ENCODE results near the gene RCN2.

Gene RCN2

GRCh38 chr15:76961268-76962011, 29.9 kb downstream of the RCN2 start:
- Histone ChIP-seq H3K9me3 (ENCODE audit: insufficient read depth, low read length, severe bottlenecking) (no peaks in the 10 kb centered on the region), H3K4me1 (ENCODE audit: insufficient read depth, low read length) (no peaks in the 10 kb centered on the region), H3K27me3 (ENCODE audit: insufficient read depth, low read length, poor library complexity) (peaks cover 11% of the 10 kb centered on the region), H3K27ac (ENCODE audit: low read length) (no peak overlapping the region), H4K20me1 (ENCODE audit: insufficient read depth, low read length) (no peaks in the 10 kb centered on the region), H3K79me2 (ENCODE audit: insufficient read depth, low read length) (no peaks in the 10 kb centered on the region), H2AFZ (ENCODE audit: low read depth, low read length) (no peak overlapping the region), H3K4me2 (ENCODE audit: insufficient read depth, low read length) (no peak overlapping the region), H3K36me3 (ENCODE audit: insufficient read depth, low read length) (no peaks in the 10 kb centered on the region), H3K4me3 (ENCODE audit: low read depth in 1 of 2, low read length in 2 of 2) (no peak overlapping the region), H3K9ac (ENCODE audit: low read depth, low read length) (no peak overlapping the region)
- TF ChIP-seq, protein P1, sequence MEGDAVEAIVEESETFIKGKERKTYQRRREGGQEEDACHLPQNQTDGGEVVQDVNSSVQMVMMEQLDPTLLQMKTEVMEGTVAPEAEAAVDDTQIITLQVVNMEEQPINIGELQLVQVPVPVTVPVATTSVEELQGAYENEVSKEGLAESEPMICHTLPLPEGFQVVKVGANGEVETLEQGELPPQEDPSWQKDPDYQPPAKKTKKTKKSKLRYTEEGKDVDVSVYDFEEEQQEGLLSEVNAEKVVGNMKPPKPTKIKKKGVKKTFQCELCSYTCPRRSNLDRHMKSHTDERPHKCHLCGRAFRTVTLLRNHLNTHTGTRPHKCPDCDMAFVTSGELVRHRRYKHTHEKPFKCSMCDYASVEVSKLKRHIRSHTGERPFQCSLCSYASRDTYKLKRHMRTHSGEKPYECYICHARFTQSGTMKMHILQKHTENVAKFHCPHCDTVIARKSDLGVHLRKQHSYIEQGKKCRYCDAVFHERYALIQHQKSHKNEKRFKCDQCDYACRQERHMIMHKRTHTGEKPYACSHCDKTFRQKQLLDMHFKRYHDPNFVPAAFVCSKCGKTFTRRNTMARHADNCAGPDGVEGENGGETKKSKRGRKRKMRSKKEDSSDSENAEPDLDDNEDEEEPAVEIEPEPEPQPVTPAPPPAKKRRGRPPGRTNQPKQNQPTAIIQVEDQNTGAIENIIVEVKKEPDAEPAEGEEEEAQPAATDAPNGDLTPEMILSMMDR (IDR thresholded peaks at IDR 0.05; ENCODE audit: borderline replicate concordance, extremely low read depth, low read length, poor library complexity, severe bottlenecking): no peak
- TF ChIP-seq EZH2 (IDR thresholded peaks at IDR 0.05; ENCODE audit: borderline replicate concordance, low read depth, low read length, severe bottlenecking): no peak
- DNase-seq: no peak
- no peak for ATAC-seq (ENCODE audit: insufficient read depth, low read depth)

DNA sequence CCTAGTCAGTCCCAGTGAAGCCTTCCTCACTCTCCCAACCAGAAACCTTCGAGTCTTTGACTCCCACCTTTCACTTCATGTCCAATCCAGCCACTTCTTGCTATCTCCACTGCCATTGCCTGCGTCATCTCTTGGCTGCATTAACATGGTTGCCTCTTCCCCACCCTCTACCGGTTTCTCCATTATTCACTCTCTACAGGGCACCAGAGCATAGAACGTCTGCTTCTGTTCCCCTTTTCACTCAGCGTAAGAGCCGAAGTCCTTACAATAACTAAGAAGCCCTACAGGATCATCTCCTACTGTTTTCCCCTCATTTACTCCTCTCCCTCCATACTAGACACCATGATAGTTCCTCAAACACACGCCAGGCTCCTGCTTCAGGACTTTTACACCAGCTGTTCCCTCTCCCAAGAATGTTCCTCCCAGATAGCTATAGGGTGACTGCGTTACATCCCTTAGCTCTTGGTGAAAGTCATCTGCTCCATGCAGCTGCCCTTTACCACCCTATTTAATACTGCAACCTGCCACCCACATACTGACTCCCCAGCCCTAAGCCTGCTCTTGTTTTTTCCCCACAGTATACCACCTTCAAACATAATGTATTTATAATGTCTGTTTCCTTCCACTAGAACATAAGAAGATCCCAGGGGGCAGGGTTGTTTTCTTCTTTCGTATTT, 30.9 kb downstream of the RCN2 start:
- H3K4me2 ChIP-seq (ENCODE audit: insufficient read depth, low read length): no peak overlapping the region
- H3K79me2 ChIP-seq (ENCODE audit: insufficient read depth, low read length): no peaks in the 10 kb centered on the region
- H3K27me3 ChIP-seq (ENCODE audit: insufficient read depth, low read length, poor library complexity): peaks cover 11% of the 10 kb centered on the region
- no peaks in the 10 kb centered on the region for H3K36me3 ChIP-seq (ENCODE audit: insufficient read depth, low read length)
- no peaks in the 10 kb centered on the region for H3K9me3 ChIP-seq (ENCODE audit: insufficient read depth, low read length, severe bottlenecking)
- no peaks in the 10 kb centered on the region for H4K20me1 ChIP-seq (ENCODE audit: insufficient read depth, low read length)
- no peaks in the 10 kb centered on the region for H3K4me1 ChIP-seq (ENCODE audit: insufficient read depth, low read length)
- H3K9ac ChIP-seq (ENCODE audit: low read depth, low read length): no peak overlapping the region
- ATAC-seq (ENCODE audit: insufficient read depth, low read depth) (no peak), DNase-seq (no peak)
- H2AFZ ChIP-seq (ENCODE audit: low read depth, low read length): no peak overlapping the region
- TF ChIP-seq, protein P1 (IDR thresholded peaks at IDR 0.05; ENCODE audit: borderline replicate concordance, extremely low read depth, low read length, poor library complexity, severe bottlenecking): no peak
- TF ChIP-seq EZH2 (IDR thresholded peaks at IDR 0.05; ENCODE audit: borderline replicate concordance, low read depth, low read length, severe bottlenecking): no peak
- H3K4me3 ChIP-seq (ENCODE audit: low read depth in 1 of 2, low read length in 2 of 2): no peak overlapping the region
- H3K27ac ChIP-seq (ENCODE audit: low read length): no peak overlapping the region

DNA sequence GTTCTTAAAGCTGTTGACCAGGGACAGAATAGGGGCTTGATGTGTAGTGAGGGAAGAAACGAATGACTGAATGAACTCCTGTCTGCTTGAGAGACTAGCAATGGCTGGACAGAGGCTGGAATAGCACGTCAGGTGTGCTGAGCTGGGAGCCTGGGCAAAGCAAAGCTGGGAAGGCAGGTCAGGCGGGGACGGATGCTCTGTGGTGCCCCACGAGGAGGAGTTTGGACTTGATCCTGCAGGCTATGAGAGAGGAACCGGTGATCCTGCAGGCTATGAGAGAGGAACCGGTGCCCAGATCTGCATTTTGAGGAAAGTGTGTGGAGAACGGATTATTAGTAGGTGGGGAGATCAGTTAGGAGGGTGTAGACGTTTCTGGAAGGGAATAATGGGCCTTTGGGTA, 32.0 kb downstream of the RCN2 start:
- TF ChIP-seq EZH2 (IDR thresholded peaks at IDR 0.05; ENCODE audit: borderline replicate concordance, low read depth, low read length, severe bottlenecking): no peak
- TF ChIP-seq, protein P1 (IDR thresholded peaks at IDR 0.05; ENCODE audit: borderline replicate concordance, extremely low read depth, low read length, poor library complexity, severe bottlenecking): no peak
- Histone ChIP-seq H3K27ac (ENCODE audit: low read length) (no peak overlapping the region), H3K9ac (ENCODE audit: low read depth, low read length) (no peak overlapping the region), H3K4me1 (ENCODE audit: insufficient read depth, low read length) (no peaks in the 10 kb centered on the region), H3K4me2 (ENCODE audit: insufficient read depth, low read length) (no peak overlapping the region), H3K79me2 (ENCODE audit: insufficient read depth, low read length) (no peaks in the 10 kb centered on the region), H3K4me3 (ENCODE audit: low read depth in 1 of 2, low read length in 2 of 2) (no peak overlapping the region), H2AFZ (ENCODE audit: low read depth, low read length) (no peak overlapping the region), H3K9me3 (ENCODE audit: insufficient read depth, low read length, severe bottlenecking) (no peaks in the 10 kb centered on the region), H3K27me3 (ENCODE audit: insufficient read depth, low read length, poor library complexity) (peaks cover 11% of the 10 kb centered on the region), H3K36me3 (ENCODE audit: insufficient read depth, low read length) (no peaks in the 10 kb centered on the region), H4K20me1 (ENCODE audit: insufficient read depth, low read length) (no peaks in the 10 kb centered on the region)
- no peak for DNase-seq
- ATAC-seq (ENCODE audit: insufficient read depth, low read depth): no peak
